PFSK-1 (cell line): ENCODE measurements around the gene JAG2.

Source experiments
- FOXP2 ChIP-seq: optimal IDR thresholded peaks from 2 replicates; pipeline ENCODE3; 2011; ENCODE audit warnings: borderline replicate concordance, control low read depth, inconsistent platforms; ENCODE audit not compliant: insufficient read depth; ENCODE audit errors: extremely low read length, extremely low read depth
- POLR2AphosphoS5 ChIP-seq: IDR thresholded peaks from 2 replicates; pipeline ENCODE4 v1.6.1; 2012; ENCODE audit warnings: low read depth, mild to moderate bottlenecking, control low read depth, low read length, moderate library complexity
- REST ChIP-seq, 2 experiments: IDR thresholded peaks; 2 replicates each; pipeline versions ENCODE4 v1.6.1 to v1.8.0; 2011 to 2012; ENCODE audit warnings: low read depth in 2 of 2, low read length in 2 of 2, control low read depth in 1 of 2, inconsistent platforms in 1 of 2, mild to moderate bottlenecking in 1 of 2, moderate library complexity in 1 of 2; ENCODE audit not compliant: insufficient read depth in 1 of 2
- SIN3A ChIP-seq: IDR thresholded peaks from 2 replicates; pipeline ENCODE4 v1.6.1; 2012; ENCODE audit warnings: mild to moderate bottlenecking, low read length, moderate library complexity, borderline replicate concordance; ENCODE audit not compliant: insufficient read depth
- TAF1 ChIP-seq: IDR thresholded peaks from 2 replicates; pipeline ENCODE4 v1.6.1; 2012; ENCODE audit warnings: low read length, control low read depth, borderline replicate concordance; ENCODE audit not compliant: insufficient read depth

JAG2 gene

GRCh38 chr14:105138551-105139111 lies 29.9 kb downstream of the JAG2 start:
- no peak for TF ChIP-seq TAF1

- TF ChIP-seq REST (IDR thresholded peaks at IDR 0.05; ENCODE audit: insufficient read depth in 1 of 2, low read depth in 2 of 2, low read length in 2 of 2) = no peak
- TF ChIP-seq TAF1 = no peak
- no peak for TF ChIP-seq POLR2AphosphoS5
- TF ChIP-seq FOXP2 = no peak
- TF ChIP-seq SIN3A = no peak
Observed at GRCh38 chr14:105138021-105138541, 30.5 kb downstream of the JAG2 start.

- TF ChIP-seq SIN3A = no peak
- TF ChIP-seq TAF1 = no peak
Observed at GRCh38 chr14:105137481-105138020, 31.0 kb downstream of the JAG2 start.

GRCh38 chr14:105136401-105137322 lies 31.9 kb downstream of the JAG2 start:
- TF ChIP-seq FOXP2 (no peak), REST (IDR thresholded peaks at IDR 0.05; ENCODE audit: insufficient read depth in 1 of 2, low read depth in 2 of 2, low read length in 2 of 2) (no peak), SIN3A (no peak), TAF1 (no peak), POLR2AphosphoS5 (no peak)

GRCh38 chr14:105135700-105136395 lies 32.7 kb downstream of the JAG2 start:
- TF ChIP-seq FOXP2 = no peak

- TF ChIP-seq REST (IDR thresholded peaks at IDR 0.05; ENCODE audit: insufficient read depth in 1 of 2, low read depth in 2 of 2, low read length in 2 of 2) (no peak), TAF1 (no peak)
Observed at GRCh38 chr14:105132921-105133654, 35.5 kb downstream of the JAG2 start.
